KMS-11 (cell line): ENCODE measurements around the gene KLK13.

ENCODE experiments used
- H2AFZ ChIP-seq: fragments of 200-600 bp; sonication (generic); 2 replicates; pipeline ENCODE4 v1.6.1; 2016; ENCODE audit warnings: antibody characterized with exemption, mixed run types, low read depth
- H3K27ac ChIP-seq: fragments of 200-600 bp; sonication (generic); 2 replicates; pipeline ENCODE4 v1.6.1; 2016; ENCODE audit warnings: mild to moderate bottlenecking, mixed run types
- H3K27me3 ChIP-seq: fragments of 200-600 bp; sonication (generic); 2 replicates; pipeline ENCODE4 v1.6.1; 2017; ENCODE audit warnings: mild to moderate bottlenecking, low read depth, mixed run types, moderate library complexity; ENCODE audit not compliant: insufficient read depth
- H3K36me3 ChIP-seq: fragments of 200-600 bp; sonication (generic); 2 replicates; pipeline ENCODE4 v1.6.1; 2017; ENCODE audit warnings: mild to moderate bottlenecking, mixed run types; ENCODE audit not compliant: insufficient read depth
- H3K4me1 ChIP-seq: fragments of 200-600 bp; sonication (generic); 2 replicates; pipeline ENCODE4 v1.6.1; 2016; ENCODE audit warnings: mild to moderate bottlenecking, low read depth, mixed run types; ENCODE audit not compliant: poor library complexity, severe bottlenecking
- H3K4me2 ChIP-seq: fragments of 200-600 bp; sonication (generic); 2 replicates; pipeline ENCODE4 v1.7.0; 2016; ENCODE audit warnings: mild to moderate bottlenecking, mixed run types
- H3K4me3 ChIP-seq: fragments of 200-600 bp; sonication (generic); IDR thresholded peaks from 2 replicates; pipeline ENCODE4 v1.6.1; 2017; ENCODE audit warnings: low read depth, low read length, mixed read lengths; ENCODE audit not compliant: insufficient read depth
- H3K79me2 ChIP-seq: fragments of 200-600 bp; sonication (generic); 2 replicates; pipeline ENCODE4 v1.6.1; 2016; ENCODE audit warnings: low read depth, mixed run types; ENCODE audit not compliant: insufficient read depth
- H3K9ac ChIP-seq: fragments of 200-600 bp; sonication (generic); 2 replicates; pipeline ENCODE4 v1.6.1; 2016; ENCODE audit warnings: mild to moderate bottlenecking, mixed run types
- H4K20me1 ChIP-seq: fragments of 200-600 bp; sonication (generic); 2 replicates; pipeline ENCODE4 v1.6.1; 2016; ENCODE audit warnings: mild to moderate bottlenecking, mixed run types; ENCODE audit not compliant: insufficient read depth
- TF ChIP-seq, protein P1 (sequence below): fragments of 200-600 bp; sonication (generic); conservative IDR thresholded peaks from 2 replicates; pipeline ENCODE4 v1.6.1; 2017; ENCODE audit warnings: low read depth, mild to moderate bottlenecking, antibody characterized with exemption, low read length, moderate library complexity, mixed read lengths

Gene KLK13

DNA sequence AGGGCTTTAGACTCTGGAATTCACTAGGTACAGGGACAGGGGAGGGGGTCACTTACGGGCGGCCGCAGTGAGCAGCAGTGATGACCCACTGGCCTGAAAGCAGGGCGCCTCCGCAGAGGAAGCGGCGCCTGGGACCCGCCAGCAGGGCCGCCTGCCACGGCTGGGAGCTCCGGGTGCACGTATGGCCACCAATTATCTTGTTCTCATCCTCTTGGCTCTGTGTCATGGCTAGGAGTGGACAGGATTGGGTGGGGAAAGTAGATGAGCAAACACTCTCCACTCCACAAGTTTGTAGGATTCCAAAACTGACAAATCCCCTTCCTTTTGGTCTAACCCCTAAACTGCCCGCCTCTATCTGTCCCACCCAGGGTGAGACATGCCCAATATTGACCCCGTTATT, 16.6 kb upstream of the KLK13 start:
- no peaks in the 10 kb centered on the region for H3K79me2 ChIP-seq
- H3K4me3 ChIP-seq: no peak overlapping the region
- H2AFZ ChIP-seq: no peak overlapping the region
- H3K27ac ChIP-seq: no peak overlapping the region
- H4K20me1 ChIP-seq: no peaks in the 10 kb centered on the region
- H3K27me3 ChIP-seq: peaks cover 24% of the 10 kb centered on the region; the same call in 1 of the 2 replicates
- no peaks in the 10 kb centered on the region for H3K36me3 ChIP-seq
- no peak overlapping the region for H3K9ac ChIP-seq
- TF ChIP-seq, protein P1, sequence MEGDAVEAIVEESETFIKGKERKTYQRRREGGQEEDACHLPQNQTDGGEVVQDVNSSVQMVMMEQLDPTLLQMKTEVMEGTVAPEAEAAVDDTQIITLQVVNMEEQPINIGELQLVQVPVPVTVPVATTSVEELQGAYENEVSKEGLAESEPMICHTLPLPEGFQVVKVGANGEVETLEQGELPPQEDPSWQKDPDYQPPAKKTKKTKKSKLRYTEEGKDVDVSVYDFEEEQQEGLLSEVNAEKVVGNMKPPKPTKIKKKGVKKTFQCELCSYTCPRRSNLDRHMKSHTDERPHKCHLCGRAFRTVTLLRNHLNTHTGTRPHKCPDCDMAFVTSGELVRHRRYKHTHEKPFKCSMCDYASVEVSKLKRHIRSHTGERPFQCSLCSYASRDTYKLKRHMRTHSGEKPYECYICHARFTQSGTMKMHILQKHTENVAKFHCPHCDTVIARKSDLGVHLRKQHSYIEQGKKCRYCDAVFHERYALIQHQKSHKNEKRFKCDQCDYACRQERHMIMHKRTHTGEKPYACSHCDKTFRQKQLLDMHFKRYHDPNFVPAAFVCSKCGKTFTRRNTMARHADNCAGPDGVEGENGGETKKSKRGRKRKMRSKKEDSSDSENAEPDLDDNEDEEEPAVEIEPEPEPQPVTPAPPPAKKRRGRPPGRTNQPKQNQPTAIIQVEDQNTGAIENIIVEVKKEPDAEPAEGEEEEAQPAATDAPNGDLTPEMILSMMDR: no peak
- H3K4me2 ChIP-seq: no peak overlapping the region
- no peaks in the 10 kb centered on the region for H3K4me1 ChIP-seq

GRCh38 chr19:51079481-51080110, 14.7 kb upstream of the KLK13 start:
- Histone ChIP-seq H3K4me1 (no peaks in the 10 kb centered on the region), H3K27me3 (peaks cover 24% of the 10 kb centered on the region; the same call in 1 of the 2 replicates), H3K4me2 (no peak overlapping the region), H3K36me3 (no peaks in the 10 kb centered on the region), H3K79me2 (no peaks in the 10 kb centered on the region), H4K20me1 (no peaks in the 10 kb centered on the region), H3K4me3 (no peak overlapping the region), H3K27ac (no peak overlapping the region), H3K9ac (no peak overlapping the region), H2AFZ (no peak overlapping the region)
- TF ChIP-seq, protein P1: no peak

GRCh38 chr19:51078731-51079130, 13.8 kb upstream of the KLK13 start:
- H3K27ac ChIP-seq: no peak overlapping the region
- H3K4me2 ChIP-seq: no peak overlapping the region
- no peak overlapping the region for H2AFZ ChIP-seq
- TF ChIP-seq, protein P1: no peak
- H3K4me3 ChIP-seq: no peak overlapping the region
- H3K79me2 ChIP-seq: no peaks in the 10 kb centered on the region
- no peaks in the 10 kb centered on the region for H3K4me1 ChIP-seq
- no peaks in the 10 kb centered on the region for H3K36me3 ChIP-seq
- H3K9ac ChIP-seq: no peak overlapping the region
- H3K27me3 ChIP-seq: peaks cover 24% of the 10 kb centered on the region; the same call in 1 of the 2 replicates
- no peaks in the 10 kb centered on the region for H4K20me1 ChIP-seq

DNA sequence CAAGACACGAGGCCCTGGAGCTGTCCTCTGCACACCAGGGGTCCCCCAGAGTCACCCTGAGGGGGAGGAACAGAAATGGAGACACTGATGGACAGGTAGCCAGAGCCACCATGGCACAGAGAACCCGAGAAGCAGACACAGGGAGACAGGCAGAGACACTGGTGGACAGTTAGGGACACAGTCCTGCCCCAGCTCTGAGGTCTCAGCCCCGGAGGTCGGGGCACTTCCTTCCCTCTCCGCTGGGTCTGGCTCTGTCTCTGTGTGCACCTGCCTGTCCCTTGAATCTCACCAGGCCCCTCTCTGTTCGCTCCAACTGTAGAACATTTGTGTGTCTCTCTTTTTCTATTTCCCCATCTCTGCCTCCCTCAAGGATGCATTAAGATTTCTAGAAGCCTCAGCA, 13.2 kb upstream of the KLK13 start:
- no peak overlapping the region for H3K27ac ChIP-seq
- no peaks in the 10 kb centered on the region for H3K4me1 ChIP-seq
- no peaks in the 10 kb centered on the region for H3K79me2 ChIP-seq
- no peaks in the 10 kb centered on the region for H4K20me1 ChIP-seq
- TF ChIP-seq, protein P1: no peak
- H3K4me3 ChIP-seq: no peak overlapping the region
- peaks cover 20% of the 10 kb centered on the region; the same call in 1 of the 2 replicates for H3K27me3 ChIP-seq
- H2AFZ ChIP-seq: no peak overlapping the region
- H3K4me2 ChIP-seq: no peak overlapping the region
- H3K9ac ChIP-seq: no peak overlapping the region
- H3K36me3 ChIP-seq: no peaks in the 10 kb centered on the region
